Upper lobe of right lung (tissue), 1 donor: ENCODE results near the gene AUH. TPM values are rescaled to one million over a fixed set of nuclear protein-coding genes. Genes with fewer than 3 reads are reported as not detected.
"Not testable (repeated sequence)": the region's sequence is repeated elsewhere in the genome, so short reads cannot be mapped to it uniquely, and the experiment has no call there.

Source experiments
- ATAC-seq: fragments of 200-7000 bp; cut with Tn5 transposase; one replicate; pipeline ENCODE4 v1.9.1; 2020; ENCODE audit warnings: mild to moderate bottlenecking, moderate library complexity
- DNase-seq: peaks from one replicate; pipeline ENCODE4 v3.0.0-alpha.2; 2020
- H3K27ac ChIP-seq: fragments of 200-600 bp; one replicate; pipeline ENCODE4 v1.8.0; 2022
- H3K27me3 ChIP-seq: fragments of 200-600 bp; one replicate; pipeline ENCODE4 v1.8.0; 2022; ENCODE audit warnings: mild to moderate bottlenecking
- H3K36me3 ChIP-seq: fragments of 200-600 bp; one replicate; pipeline ENCODE4 v1.8.0; 2022
- H3K4me1 ChIP-seq: fragments of 200-600 bp; one replicate; pipeline ENCODE4 v1.8.0; 2022
- H3K4me3 ChIP-seq: fragments of 200-600 bp; one replicate; pipeline ENCODE4 v1.8.0; 2022; ENCODE audit warnings: mild to moderate bottlenecking
- H3K9me3 ChIP-seq: fragments of 200-600 bp; one replicate; pipeline ENCODE4 v1.8.0; 2022
- CTCF ChIP-seq: fragments of 200-600 bp; IDR thresholded peaks from one replicate; pipeline ENCODE4 v1.8.0; 2022; ENCODE audit warnings: antibody characterized with exemption
- intact Hi-C: fragments of 100-400 bp; cut with DNase I; formaldehyde crosslinking; loops from one replicate; pipeline ENCODE4 v1.11.0; 2022
- total RNA-seq: library from RNA; stranded (reverse); fragmentation: NEBNext Ultra II Directional; extraction: Animal tissue kit (Norgen Biotek cat#: 25700); gene quantifications from one replicate; pipeline ENCODE4 v1.2.1, GENCODE V29; 2021
- donor health status: DM: no; HTN: yes; CAD: no; lungs with severe emphysema.

AUH gene
- total RNA-seq, 1 donor from 2014 or later: 18.6 TPM

- TF ChIP-seq CTCF: no peak
Observed at GRCh38 chr9:91393826-91394225, 32.1 kb upstream of the AUH start.

GRCh38 chr9:91392435-91392834 is 30.7 kb upstream of the AUH start:
- DNase-seq (no peak), ATAC-seq (no peak)
- intact Hi-C loops: no loop called here
- no peaks in the 10 kb centered on the region for H3K36me3 ChIP-seq
- no peaks in the 10 kb centered on the region for H3K4me1 ChIP-seq
- no peak overlapping the region for H3K27ac ChIP-seq
- H3K9me3 ChIP-seq: no peaks in the 10 kb centered on the region
- H3K27me3 ChIP-seq: no peaks in the 10 kb centered on the region
- TF ChIP-seq CTCF: no peak
- H3K4me3 ChIP-seq: no peak overlapping the region

More at GRCh38 chr9:91393826-91394225, 32.1 kb upstream of the AUH start:
- no peaks in the 10 kb centered on the region for H3K36me3 ChIP-seq
- intact Hi-C loops: no loop called here
- no peak for ATAC-seq
- H3K4me3 ChIP-seq: no peak overlapping the region
- no peaks in the 10 kb centered on the region for H3K4me1 ChIP-seq
- H3K27ac ChIP-seq: no peak overlapping the region
- no peaks in the 10 kb centered on the region for H3K9me3 ChIP-seq
- DNase-seq: no peak
- H3K27me3 ChIP-seq: no peaks in the 10 kb centered on the region

DNA sequence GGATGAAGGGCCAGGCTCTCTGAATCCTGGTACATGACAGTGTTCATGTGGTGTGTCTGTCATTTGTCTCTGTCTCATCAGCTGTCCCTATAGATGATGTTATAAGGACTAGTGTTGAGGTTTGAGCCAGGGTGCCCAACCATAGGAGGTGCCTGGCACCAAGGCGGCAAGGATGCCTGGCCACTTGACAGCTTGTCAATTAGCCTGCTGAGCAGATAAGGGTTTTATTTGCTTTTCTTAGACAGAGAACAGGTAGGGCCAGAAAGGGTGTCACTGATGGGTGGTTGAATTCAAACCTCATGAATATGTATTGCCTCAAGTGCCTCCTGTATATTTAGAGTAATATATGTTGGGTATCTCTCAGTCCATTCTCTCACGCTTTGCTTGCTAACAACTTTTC is 30.1 kb upstream of the AUH start:
- intact Hi-C loops: no loop called here

GRCh38 chr9:91391412-91391811 is 29.7 kb upstream of the AUH start:
- Histone ChIP-seq H3K27ac (no peak overlapping the region), H3K4me1 (no peaks in the 10 kb centered on the region), H3K27me3 (no peaks in the 10 kb centered on the region), H3K4me3 (no peak overlapping the region), H3K36me3 (no peaks in the 10 kb centered on the region), H3K9me3 (no peaks in the 10 kb centered on the region)
- ATAC-seq: no peak
- intact Hi-C loops: no loop called here
- TF ChIP-seq CTCF: no peak
- DNase-seq: no peak

More for the DNA sequence above, 30.1 kb upstream of the AUH start:
- no peak for TF ChIP-seq CTCF
- H3K27ac ChIP-seq: no peak overlapping the region
- no peak overlapping the region for H3K4me3 ChIP-seq
- H3K9me3 ChIP-seq: no peaks in the 10 kb centered on the region
- no peak for DNase-seq
- no peaks in the 10 kb centered on the region for H3K36me3 ChIP-seq
- no peaks in the 10 kb centered on the region for H3K4me1 ChIP-seq
- no peak for ATAC-seq
- H3K27me3 ChIP-seq: no peaks in the 10 kb centered on the region

DNA sequence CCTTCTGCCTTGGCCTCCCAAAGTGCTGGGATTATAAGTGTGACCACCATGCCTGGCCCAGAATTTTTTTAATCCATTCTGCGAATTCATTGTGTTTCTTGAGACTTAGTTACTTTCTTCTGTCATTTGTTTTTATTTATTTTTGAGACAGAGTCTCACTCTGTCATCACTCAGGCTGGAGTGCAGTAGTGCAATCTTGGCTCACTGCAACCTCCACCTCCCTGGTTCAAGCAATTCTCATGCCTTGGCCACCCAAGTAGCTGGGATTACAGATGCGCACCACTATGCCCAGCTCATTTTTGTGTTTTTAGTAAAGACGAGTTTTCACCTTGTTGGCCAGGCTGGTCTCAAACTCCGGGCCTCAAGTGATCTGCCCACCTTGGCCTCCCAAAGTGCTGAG is 28.0 kb upstream of the AUH start:
- intact Hi-C loops, H3K27me3 ChIP-seq, H3K27ac ChIP-seq, ATAC-seq, H3K4me1 ChIP-seq, H3K9me3 ChIP-seq, DNase-seq, H3K4me3 ChIP-seq, H3K36me3 ChIP-seq: not testable (repeated sequence)

DNA sequence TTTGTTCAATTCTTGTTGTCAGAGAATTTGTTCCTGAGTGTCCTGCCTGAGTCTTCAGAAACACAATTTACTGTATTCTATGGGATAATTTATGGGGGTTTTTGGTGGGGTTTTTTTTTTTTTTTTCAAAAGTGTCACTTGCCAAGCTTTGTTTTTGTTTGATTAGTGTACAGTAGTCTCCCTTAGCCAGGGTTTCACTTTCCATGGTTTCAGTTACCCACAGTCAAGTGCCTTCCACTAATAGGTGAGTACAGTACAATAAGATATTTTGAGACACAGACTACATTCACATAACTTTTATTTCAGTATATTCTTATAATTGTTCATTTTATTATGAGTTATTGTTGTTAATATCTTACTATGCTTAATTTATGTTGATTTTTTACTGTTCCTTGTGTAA is 25.0 kb upstream of the AUH start:
- Histone ChIP-seq H3K4me3 (no peak overlapping the region), H3K27ac (no peak overlapping the region), H3K4me1 (no peaks in the 10 kb centered on the region), H3K9me3 (no peaks in the 10 kb centered on the region), H3K27me3 (no peaks in the 10 kb centered on the region), H3K36me3 (no peaks in the 10 kb centered on the region)
- intact Hi-C loops: no loop called here
- TF ChIP-seq CTCF: no peak
- ATAC-seq: no peak
- DNase-seq: no peak
